Hypothalamus (tissue), 51 donors: ENCODE data around the gene CNNM2.
"Not testable (repeated sequence)": the region's sequence is repeated elsewhere in the genome, so short reads cannot be mapped to it uniquely, and the experiment has no call there.

Source experiments
- DNase-seq, 51 donors: peaks; one replicate each; lab custom pipeline; 2025; lab: John Stamatoyannopoulos, UW

Gene CNNM2

GRCh38 chr10:102963756-102964025, 45.6 kb downstream of the CNNM2 start:
- no peak for DNase-seq

- not testable (repeated sequence) for DNase-seq
These were observed 46.0 kb downstream of the CNNM2 start for GRCh38 chr10:102964064-102964463.

- no peak for DNase-seq
These were observed 46.6 kb downstream of the CNNM2 start for GRCh38 chr10:102964713-102965112.

- no peak for DNase-seq
These were observed 47.3 kb downstream of the CNNM2 start for GRCh38 chr10:102965311-102965851.

- DNase-seq = no peak
These were observed 49.0 kb downstream of the CNNM2 start for GRCh38 chr10:102967123-102967522.

- DNase-seq = no peak
These were observed 52.7 kb downstream of the CNNM2 start for GRCh38 chr10:102970562-102971340.

GRCh38 chr10:102975483-102976379, 57.6 kb downstream of the CNNM2 start:
- DNase-seq = no peak

GRCh38 chr10:102976380-102976726, 58.3 kb downstream of the CNNM2 start:
- not testable (repeated sequence) for DNase-seq

GRCh38 chr10:102982296-102982695, 64.2 kb downstream of the CNNM2 start:
- DNase-seq = no peak

- DNase-seq = no peak
These were observed 66.0 kb downstream of the CNNM2 start for GRCh38 chr10:102984086-102984485.

GRCh38 chr10:102985811-102986210, 67.7 kb downstream of the CNNM2 start:
- no peak for DNase-seq

- DNase-seq = no peak
These were observed 70.6 kb downstream of the CNNM2 start for GRCh38 chr10:102988404-102989314.

GRCh38 chr10:102994531-102995295, 76.6 kb downstream of the CNNM2 start:
- DNase-seq = no peak

- DNase-seq = no peak
These were observed 78.8 kb downstream of the CNNM2 start for GRCh38 chr10:102996876-102997275.

- DNase-seq = no peak
These were observed 79.9 kb downstream of the CNNM2 start for GRCh38 chr10:102997998-102998397.

GRCh38 chr10:102998399-102998907, 80.4 kb downstream of the CNNM2 start:
- no peak for DNase-seq

GRCh38 chr10:103000050-103000449, 82.0 kb downstream of the CNNM2 start:
- DNase-seq = not testable (repeated sequence)

GRCh38 chr10:103007017-103007416, 88.9 kb downstream of the CNNM2 start:
- no peak for DNase-seq

GRCh38 chr10:103013416-103013815, 95.3 kb downstream of the CNNM2 start:
- DNase-seq = no peak

GRCh38 chr10:103019425-103019824, 101.3 kb downstream of the CNNM2 start:
- DNase-seq = no peak
